ENCODE measurements around the gene BACH2.

The BACH2 gene

DNA sequence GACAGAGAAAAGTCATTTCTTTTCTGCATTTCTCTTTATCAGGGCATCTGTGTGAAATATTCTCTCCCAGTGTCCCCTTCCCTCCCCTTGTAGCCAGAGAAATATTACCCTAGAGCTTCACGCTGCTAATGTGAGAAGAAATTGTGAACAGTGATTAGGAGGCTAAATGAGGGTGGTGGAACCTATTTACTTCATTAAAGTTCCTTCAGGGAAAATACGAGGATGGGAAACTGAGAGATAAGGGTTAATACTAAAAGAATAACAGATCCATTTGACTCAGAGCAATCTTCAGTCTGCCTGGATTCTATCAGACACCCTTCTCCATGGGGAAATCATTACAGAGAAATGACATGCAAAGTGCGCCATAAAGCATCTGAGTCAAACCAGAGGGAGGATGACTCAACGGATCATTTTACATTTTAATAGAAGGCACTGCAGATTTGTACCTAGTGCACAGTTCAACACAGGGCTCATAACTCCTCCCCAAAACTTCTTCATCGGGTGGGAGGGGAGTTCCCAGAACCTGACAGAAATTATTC lies 271.1 kb downstream of the BACH2 start:
- DNase-seq (ENCODE audit: low spot score): peak; percentile 4

DNA sequence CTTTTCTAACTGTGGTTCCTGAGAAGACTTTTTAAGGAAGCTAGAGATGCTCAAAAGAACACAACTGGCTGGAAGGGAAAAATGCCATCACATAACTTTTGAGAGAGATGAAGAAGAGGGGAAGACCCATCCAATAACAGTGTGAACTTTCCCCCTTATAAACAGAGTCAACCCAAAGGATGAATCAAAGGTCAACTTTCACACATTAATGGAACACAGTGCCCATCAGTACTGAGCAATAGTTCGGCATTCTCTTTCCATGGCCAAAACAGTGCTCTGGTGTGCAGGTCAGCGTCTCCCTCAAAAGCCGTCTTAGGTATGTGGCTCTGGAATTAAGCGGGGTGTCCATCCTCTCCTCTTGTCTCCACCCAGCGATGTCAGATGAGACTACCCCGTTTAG lies 272.0 kb downstream of the BACH2 start:
- DNase-seq (ENCODE audit: low spot score): no peak

DNA sequence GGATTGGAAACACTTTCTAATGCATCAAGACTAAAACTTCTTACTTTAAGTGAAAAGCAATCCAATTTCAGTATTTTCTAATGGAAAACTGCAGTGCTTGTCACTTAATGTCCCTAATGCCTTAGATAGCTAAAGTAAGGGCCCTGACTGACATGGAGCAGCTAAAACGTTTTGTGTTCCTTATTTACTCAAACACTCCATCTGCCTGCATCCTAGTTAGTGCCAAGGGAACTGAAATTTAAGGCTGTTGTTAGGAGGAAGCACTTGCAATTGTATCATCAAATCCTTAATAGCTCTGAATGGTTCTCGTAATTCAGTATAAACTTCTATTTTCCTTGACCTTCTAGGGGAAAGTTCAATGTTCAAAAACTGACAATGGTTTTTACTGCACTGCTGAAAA lies 274.9 kb downstream of the BACH2 start:
- no peak for DNase-seq (ENCODE audit: low spot score)

DNA sequence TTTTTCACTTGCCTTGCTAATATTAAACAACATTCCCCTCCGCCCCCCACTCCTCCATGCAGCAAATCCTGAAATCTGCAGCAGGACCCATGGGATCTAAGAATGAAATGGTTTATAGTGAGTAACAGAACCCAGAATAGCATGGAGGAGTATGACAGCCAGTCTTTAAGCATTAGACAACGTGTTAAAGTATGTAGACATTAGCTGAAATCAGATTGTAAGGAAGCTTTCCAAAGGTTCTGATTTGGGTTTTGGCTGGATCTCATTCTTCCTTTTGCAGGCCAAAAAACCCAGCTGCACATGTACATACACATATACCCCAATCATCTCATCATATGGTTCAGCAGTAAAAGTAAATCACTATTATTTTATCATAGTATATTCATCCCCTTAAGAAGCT lies 275.9 kb downstream of the BACH2 start:
- DNase-seq (ENCODE audit: low spot score): no peak

DNA sequence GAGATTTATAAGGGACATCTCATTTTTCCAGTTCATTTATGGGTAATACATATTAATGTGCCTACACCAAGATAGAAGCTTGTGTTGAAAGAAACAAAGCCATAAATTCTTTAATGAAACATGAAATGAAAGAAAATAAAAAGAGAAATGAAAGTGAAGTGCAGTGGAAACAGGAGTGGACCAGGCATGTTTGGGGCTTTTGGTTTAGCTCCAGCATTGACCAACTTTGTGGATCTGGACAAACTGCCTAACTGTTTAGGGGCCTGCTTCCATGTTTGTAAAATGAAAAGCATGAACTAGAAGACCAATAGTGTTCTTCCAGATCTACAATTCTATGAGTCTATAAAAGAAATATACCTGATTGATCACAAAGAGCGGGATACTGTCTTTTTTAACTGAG lies 277.4 kb downstream of the BACH2 start:
- DNase-seq (ENCODE audit: low spot score): no peak

DNA sequence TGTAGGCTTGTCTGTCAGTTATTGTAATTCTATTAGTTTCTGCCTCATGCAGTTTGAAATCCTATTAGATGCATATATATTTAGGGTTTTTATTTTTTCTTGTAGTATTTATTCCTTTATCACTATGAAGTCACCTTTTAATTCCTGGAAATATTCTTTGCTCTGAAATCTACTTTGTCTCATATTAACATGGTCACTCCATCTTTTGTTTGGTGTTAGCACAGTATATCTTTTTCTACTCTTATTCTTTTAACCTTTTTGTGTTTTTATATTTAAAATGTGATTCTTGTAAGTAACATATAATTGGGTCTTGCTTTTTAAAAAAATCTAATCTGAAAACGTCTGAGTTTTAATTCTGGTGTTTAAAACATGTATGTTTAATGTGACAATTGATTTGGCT lies 280.8 kb downstream of the BACH2 start:
- DNase-seq (ENCODE audit: low spot score): no peak

DNA sequence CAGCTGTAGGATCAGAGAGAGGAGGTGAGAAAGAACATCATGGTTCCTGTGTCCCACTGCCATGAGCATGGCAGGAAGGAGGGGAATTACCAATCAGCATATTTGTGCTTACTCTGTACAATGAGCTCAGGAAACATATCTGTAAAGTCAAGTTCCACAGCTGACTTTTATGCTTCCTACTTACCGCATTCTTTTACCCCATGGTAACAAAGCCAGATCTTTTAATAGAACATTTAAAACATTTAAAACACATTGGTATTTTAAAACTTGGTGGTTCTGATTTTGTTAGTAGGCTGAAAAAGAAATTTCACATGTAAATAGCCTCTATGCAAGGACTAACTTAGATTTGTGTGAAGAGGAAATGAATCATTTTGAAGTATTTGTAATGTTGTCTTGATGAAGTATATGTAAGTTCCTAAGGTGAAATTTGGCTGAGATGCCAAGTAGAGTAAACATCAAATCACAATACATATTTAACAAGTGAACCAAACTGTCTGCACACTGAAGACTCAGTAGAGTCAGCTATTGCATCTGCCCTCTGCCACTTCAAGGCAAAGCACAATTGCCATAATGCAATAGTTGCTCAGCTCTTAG lies 287.6 kb downstream of the BACH2 start:
- no peak for DNase-seq (ENCODE audit: low spot score)

DNA sequence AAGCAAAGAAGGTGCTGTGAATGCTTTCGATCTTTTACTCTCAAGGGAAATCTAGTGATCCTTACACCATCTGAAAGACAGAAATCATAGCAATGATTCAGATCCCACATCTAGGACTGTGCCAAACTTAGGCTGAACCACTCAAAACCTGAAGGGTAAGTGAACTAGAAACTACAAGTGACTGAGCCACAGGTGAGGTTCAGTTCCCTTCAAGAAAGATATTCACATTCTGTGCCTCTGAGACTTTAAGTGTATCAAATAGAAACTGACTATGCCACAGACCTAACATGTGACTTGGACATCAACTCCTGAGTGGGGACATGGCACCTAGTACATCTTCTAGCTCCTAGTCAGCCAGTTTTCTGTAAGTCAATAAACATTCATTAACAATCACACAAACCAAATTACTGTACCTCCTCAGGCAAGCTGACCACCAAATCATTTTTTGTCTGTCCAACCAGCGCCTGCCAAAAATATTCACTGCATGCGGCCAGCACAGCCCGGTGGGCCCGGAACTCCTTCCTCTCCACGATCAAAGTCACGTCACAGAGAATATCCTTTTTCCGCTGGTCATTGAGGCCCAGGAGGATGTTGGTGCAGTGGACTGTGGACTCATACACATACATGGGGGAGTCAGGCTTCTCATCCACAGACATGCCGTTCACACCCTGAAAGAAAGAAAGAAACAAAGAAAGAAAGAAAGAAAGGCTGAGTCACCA lies 288.3 kb downstream of the BACH2 start:
- no peak for DNase-seq (ENCODE audit: low spot score)

DNA sequence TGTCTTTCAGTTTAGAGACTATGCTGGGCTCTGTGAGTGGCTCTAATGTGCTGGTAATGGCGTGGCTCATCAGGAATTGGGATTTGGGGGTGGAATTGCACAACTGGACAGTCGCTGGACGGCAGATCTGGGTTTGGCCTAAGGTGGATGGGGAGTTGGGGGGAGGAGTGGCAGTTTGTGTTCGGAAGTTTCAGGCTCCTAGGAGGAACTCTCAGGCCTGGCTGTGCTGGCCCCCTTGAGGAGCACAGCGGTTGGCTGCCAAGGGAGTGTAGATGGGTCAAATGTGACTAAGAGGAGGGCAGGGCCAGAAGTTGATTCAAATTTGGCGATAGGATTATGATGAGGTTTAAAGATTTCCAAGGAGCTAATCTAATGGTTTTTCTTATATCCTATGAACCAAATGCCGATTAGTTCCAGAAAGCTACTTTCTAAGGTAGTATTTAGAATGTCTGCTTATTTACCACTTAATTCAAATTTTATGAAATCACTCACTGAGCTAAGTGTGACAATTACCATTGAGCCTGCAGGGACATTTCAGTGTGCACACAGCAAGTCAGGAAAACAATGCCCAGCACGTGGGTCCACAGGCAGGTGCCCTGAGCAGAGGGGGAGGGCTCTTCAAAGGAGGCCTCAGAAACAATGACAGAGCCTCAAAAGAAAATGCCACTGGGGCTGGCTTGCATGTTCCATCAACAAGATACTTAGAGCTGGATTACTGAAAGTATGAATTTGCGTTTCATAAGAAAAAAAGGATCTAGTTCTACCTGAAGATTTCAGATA lies 291.4 kb downstream of the BACH2 start:
- no peak for DNase-seq (ENCODE audit: low spot score)

DNA sequence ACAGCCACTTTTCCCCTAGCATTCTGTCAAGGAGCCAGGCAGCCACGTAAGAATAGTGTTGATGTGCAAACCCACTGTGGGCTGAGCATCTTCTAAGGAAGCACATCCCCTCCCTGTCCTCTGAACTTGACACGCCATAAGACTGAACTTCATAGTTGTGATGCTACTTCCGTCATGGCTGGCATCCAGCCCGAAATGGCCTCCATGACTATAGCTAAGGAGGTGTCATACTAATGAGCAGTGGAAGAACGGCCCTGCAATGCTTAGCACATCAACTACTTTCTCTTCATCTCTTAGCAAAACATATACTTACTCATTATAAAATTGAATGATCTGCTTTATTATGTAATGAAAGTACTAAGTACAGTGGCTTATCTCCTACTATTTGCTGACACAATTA lies 292.1 kb downstream of the BACH2 start:
- no peak for DNase-seq (ENCODE audit: low spot score)

DNA sequence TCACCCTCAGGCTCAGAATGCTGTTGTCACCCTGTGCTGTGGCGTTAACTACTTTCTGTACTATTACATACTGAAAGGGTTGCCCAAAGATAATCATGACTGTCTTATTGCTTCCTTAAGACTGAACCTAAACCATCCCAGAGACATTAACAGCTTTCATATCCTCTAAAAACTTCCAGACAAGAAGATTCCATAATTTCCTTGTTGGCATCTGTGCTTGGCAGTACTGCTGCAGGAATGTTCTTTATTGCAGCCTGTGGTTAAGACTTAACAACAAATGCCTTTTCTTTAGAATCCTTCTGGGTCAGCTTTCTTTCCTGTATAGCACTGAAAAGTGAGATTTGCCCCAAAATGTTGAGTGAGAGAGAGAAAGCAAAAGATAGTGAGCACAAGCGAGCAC lies 292.7 kb downstream of the BACH2 start:
- no peak for DNase-seq (ENCODE audit: low spot score)

DNA sequence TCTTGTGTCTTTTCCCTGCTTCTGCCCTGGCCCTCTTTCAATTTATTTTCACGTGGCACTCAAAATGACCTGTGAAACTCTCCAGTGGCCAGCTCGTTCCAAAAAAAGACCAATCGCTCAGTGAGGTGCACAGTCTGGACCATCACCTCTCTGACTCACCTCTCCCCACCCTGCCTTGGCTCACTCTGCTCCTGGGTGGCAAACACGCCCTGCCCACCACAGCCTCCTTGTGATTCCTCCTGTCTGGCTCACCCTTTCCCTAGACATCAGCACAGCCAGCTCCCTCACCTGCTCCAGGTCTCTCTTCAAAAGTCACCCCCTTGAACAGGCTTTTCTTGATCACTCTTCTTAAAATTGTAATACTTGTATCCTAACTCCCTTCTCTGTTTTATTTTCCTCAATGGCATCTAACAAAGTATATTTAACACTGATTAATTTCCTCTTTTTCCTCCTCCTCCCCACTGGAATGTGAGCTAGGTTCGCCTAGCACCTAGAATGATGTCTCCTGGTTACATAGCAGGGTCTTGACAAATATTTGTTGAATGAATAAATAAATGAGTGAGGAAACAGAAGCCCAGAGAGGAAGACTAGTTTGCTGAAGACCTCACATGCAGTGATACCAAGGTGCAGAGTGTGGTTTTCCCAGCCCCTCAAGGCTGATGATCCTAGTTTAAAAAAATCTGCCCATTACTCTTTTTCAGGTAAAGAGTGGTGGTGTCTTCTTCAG lies 293.4 kb downstream of the BACH2 start:
- DNase-seq (ENCODE audit: low spot score): peak; percentile 46

DNA sequence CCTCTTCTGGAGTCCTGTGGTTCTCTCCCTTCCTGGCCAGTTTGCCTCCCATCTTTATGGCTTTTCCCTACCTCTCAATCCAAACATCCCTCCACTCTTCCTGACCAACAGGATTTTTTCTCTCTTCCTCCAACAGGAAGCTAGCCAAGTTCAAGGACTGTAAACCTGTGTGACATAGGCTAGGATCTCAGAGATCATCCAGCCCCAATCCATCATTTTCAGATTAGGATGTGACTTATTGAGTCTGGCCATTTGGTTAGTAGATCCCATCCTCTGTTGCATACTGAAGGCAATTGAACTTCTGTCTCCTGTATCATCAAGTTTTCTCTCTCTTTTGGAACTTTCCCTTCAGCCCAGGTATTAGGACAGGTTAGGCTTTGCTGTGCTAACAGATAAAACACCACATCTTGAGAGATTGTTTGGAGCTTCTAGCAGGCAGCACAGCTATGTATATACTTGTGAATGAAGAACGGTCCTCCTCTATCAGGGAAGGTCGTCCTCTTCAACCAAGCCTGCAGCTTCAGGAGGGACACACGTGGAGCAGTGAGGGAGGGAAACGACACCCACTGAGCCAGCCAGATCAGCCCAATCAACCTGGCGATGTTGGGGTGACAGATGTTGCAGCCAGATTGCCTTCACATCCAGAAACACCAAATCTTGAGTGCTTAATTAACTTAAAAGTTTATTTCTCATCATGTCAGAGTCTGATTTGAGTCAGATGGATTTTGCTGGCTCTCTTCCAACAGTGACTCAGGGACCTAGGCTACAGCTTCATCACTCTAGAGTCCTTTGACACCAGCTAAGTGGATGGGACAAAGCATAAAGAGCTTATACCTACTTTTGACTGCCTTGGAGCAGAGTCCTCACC lies 295.5 kb downstream of the BACH2 start:
- peak; percentile 15 for DNase-seq (ENCODE audit: low spot score)

DNA sequence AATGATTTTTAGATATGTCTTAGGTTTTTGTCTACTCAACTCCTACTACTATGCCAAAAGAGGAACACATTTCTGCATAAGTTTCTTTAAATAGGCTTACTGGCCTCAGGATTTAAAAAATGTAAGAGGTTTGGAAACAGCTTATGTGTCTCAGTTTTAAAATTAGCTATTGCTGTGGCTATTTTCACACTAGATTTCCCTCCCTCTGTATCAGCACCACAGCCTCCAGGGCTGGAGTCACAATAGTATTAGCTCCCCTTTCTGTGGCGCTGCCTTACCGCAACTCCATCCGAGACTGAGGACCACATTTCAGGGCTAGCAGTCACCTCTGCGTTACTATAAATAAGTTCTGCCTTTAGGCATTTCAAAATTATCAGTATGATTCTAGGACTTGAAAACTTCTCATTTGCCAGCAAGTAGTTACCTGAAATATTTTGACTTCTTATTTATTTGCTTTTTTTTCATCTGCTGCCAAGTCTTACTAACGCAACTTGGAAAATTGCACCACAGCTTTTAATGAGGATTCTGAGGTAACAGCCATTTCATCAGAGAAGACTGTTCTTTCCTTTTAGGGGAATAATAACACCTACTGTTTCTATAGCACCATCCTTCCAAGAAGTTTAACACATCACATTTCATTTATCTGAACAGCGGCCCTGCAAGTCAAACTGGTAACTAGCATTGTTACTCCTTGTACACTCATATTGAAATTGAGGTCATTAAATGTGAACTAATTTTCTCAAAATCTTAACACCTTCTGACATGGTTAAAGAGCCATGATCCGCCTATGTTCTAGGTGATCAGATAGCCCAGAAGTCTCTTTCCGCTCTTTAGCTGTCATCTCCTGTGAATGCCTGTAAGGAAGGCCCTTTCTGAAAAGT lies 296.5 kb downstream of the BACH2 start:
- DNase-seq (ENCODE audit: low spot score): no peak

DNA sequence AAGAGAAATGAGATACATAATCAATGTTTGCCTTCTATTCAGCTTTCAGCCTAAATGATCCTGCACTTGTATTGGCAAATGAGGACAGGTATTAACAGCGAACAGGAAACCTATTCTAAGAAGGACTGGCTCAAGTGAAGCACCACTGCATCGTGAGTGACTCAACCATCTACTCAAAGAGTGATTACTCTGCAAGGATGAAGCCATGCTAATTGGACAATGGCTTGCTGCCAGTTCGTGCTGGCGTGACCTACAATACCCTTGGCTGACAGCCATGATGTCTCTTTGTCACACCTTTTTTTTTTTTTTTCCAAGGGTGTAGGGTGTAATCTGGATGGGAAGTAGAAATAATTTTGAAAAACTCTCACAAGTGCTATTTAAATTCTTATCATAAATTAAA lies 297.5 kb downstream of the BACH2 start:
- peak; percentile 73 for DNase-seq (ENCODE audit: low spot score)

DNA sequence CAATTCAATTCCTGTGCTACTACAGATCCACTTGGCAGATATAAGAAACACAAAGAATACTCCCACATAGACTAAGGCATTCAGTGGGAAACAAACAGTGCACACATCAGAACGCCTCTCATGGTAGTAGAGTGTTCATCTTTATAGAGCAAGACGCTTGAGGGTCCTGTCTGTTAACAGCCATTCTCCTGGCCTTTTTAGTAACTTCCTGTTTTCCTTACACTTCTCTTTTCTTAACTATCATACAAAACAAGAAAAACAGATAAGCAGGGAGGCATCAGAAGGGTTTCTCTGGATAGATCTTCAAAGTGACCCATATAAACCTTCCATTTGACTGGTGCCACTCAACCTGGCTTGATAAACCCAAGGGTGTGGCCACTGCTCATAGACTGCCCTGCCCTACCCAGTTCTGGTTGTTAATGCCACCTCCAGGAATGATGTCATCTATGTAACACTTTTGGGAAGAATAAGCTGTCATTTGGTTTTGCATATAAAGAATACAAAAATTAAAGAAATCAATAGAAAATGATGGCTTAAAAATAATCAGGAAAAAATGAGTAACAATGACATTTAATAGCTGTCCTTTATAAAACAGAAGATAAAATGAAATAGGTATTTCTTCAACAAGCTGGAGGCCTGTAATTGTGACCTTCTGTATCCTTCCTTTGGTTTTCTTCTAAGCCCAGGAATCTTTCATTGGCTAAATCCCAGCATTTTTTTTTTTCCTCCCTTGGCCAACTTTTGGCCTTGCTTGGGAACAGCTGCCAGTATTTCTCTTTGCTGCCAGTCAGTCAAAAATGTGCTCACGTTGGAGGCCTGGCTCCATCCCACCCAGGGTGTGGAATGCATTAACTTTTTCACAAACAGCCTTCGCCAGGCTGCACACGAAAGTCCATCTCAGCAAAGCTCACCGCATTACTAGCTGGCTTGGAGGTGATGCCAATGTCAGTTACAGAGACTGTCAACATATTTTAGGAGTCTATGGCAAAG lies 298.9 kb downstream of the BACH2 start:
- no peak for DNase-seq (ENCODE audit: low spot score)

DNA sequence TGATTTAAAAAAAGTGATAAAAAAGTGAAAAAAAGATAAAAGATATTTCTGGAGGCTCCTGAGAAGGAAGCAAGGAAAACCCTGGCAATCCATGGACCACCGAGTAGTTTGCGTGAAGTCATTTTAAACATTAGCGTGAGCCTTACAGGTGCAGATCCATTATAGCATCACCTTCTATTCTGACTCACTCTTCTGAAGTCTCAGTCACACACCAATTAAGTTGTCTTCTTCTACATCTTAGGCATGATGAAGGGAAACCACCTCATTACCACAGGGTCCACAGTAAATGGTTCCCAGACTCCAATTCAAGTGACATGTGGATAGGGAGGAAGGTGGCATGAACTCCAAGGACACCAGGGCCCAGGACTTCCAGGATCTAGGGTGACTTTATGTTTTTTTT lies 303.2 kb downstream of the BACH2 start:
- no peak for DNase-seq (ENCODE audit: low spot score)

DNA sequence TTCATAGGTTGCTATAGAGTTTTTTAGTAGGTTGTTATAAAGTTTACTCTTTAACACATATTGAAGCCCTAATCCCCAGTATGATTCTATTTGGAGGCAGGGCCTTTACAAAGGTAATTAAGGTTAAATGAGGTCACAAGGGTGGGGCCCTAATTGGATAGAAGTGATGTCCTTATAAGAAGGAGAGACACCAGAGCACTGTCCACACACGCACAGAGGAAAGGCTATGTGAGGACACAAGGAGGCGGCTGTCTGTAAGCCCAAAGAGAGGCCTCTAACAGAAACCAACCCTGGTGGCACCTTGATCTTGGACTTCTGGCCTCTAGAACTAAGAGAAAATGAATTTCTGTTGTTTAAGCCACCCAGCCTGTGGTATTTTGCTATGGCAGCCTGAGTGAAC lies 303.8 kb downstream of the BACH2 start:
- no peak for DNase-seq (ENCODE audit: low spot score)

DNA sequence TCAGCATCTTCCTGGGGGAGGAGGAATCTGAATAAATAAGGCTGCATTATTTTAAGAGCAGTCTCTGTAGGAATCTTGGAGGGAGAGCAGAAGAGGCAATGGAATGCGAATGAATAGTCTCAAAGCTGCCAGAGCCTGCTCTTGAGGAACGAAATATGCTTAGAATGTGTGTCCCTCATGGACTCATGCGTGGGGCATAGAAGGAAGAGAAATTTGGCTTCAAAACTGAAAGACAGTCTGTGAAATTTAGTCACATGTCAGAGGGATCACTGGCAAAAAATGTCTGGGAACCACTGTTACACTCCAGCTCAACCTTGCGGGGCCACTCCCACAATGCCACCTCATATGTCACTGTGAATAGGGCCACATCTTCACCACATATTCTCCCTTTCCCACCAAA lies 306.9 kb downstream of the BACH2 start:
- DNase-seq (ENCODE audit: low spot score): no peak

Data from LoVo (cell line).